NCI-H526 treated with DMSO at 0.1 percent for 48 hours (cell line): ENCODE measurements around the gene MTHFD2L.
A peak's percentile ranks its signal among the peaks of the same experiment; 100 is the strongest.
"Not testable (repeated sequence)": the region's sequence is repeated elsewhere in the genome, so short reads cannot be mapped to it uniquely, and the experiment has no call there.

Experiments
- DNase-seq: peaks from one replicate; lab custom pipeline; 2025; lab: John Stamatoyannopoulos, UW

MTHFD2L gene

GRCh38 chr4:74157561-74158465, at the start of gene MTHFD2L:
MTHFD2L (plus strand) TSS chr4:74158118; CDS start chr4:74158139, 21 bp downstream.
- peak; percentile 71 for DNase-seq

- no peak for DNase-seq
Observed at GRCh38 chr4:74108457-74109115, 49.3 kb upstream of the MTHFD2L start.

GRCh38 chr4:74109116-74109869, 48.6 kb upstream of the MTHFD2L start:
- DNase-seq: no peak

- no peak for DNase-seq
Observed at GRCh38 chr4:74109870-74110605, 47.9 kb upstream of the MTHFD2L start.

GRCh38 chr4:74110670-74111069, 47.2 kb upstream of the MTHFD2L start:
- DNase-seq: no peak

GRCh38 chr4:74111306-74111975, 46.5 kb upstream of the MTHFD2L start:
- DNase-seq: no peak

GRCh38 chr4:74111990-74112389, 45.9 kb upstream of the MTHFD2L start:
- DNase-seq: no peak

- no peak for DNase-seq
Observed at GRCh38 chr4:74112399-74113105, 45.4 kb upstream of the MTHFD2L start.

- no peak for DNase-seq
Observed at GRCh38 chr4:74114234-74114633, 43.7 kb upstream of the MTHFD2L start.

- DNase-seq: no peak
Observed at GRCh38 chr4:74117024-74117534, 40.8 kb upstream of the MTHFD2L start.

- no peak for DNase-seq
Observed at GRCh38 chr4:74118600-74119338, 39.1 kb upstream of the MTHFD2L start.

- DNase-seq: no peak
Observed at GRCh38 chr4:74120086-74120485, 37.8 kb upstream of the MTHFD2L start.

GRCh38 chr4:74121643-74122579, 36.0 kb upstream of the MTHFD2L start:
- DNase-seq: no peak

GRCh38 chr4:74123065-74123728, 34.7 kb upstream of the MTHFD2L start:
- peak; percentile 66 for DNase-seq

GRCh38 chr4:74125029-74125428, 32.9 kb upstream of the MTHFD2L start:
- no peak for DNase-seq

- no peak for DNase-seq
Observed at GRCh38 chr4:74127745-74128144, 30.2 kb upstream of the MTHFD2L start.

GRCh38 chr4:74130843-74131242, 27.1 kb upstream of the MTHFD2L start:
- DNase-seq: not testable (repeated sequence)

- not testable (repeated sequence) for DNase-seq
Observed at GRCh38 chr4:74132188-74132587, 25.7 kb upstream of the MTHFD2L start.
